ENCODE data around the gene ECM1. TPM values are rescaled to one million over a fixed set of nuclear protein-coding genes. Genes with fewer than 3 reads are reported as not detected.
A peak's percentile ranks its signal among the peaks of the same experiment; 100 is the strongest.

The ECM1 gene
- total RNA-seq, 1 donor from 2014 or later = 9.1 TPM

DNA sequence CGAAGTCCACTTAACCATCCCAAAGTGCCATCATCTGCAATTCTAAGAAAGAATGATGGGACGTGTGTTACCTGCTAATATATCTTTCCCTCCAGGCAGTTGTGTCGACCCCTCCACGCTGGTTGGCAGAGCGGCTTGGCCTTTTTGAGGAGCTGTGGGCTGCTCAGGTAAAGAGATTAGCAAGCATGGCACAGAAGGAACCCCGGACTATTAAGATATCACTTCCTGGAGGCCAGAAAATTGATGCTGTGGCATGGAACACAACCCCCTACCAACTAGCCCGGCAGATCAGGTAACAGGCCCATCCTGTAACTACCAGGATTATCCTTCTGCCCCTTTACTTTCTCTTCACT, 20.2 kb upstream of the ECM1 start:
- H3K36me3 Mint-ChIP-seq (ENCODE audit: low read depth) = peaks cover 11% of the 10 kb centered on the region
- TF ChIP-seq, protein P1, sequence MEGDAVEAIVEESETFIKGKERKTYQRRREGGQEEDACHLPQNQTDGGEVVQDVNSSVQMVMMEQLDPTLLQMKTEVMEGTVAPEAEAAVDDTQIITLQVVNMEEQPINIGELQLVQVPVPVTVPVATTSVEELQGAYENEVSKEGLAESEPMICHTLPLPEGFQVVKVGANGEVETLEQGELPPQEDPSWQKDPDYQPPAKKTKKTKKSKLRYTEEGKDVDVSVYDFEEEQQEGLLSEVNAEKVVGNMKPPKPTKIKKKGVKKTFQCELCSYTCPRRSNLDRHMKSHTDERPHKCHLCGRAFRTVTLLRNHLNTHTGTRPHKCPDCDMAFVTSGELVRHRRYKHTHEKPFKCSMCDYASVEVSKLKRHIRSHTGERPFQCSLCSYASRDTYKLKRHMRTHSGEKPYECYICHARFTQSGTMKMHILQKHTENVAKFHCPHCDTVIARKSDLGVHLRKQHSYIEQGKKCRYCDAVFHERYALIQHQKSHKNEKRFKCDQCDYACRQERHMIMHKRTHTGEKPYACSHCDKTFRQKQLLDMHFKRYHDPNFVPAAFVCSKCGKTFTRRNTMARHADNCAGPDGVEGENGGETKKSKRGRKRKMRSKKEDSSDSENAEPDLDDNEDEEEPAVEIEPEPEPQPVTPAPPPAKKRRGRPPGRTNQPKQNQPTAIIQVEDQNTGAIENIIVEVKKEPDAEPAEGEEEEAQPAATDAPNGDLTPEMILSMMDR (IDR thresholded peaks at IDR 0.05) = no peak
- no peaks in the 10 kb centered on the region for H3K9me3 Mint-ChIP-seq (ENCODE audit: low read depth)
- peak overlapping the region; percentile 83 for H3K4me3 Mint-ChIP-seq (ENCODE audit: unreplicated experiment)
- H3K27ac Mint-ChIP-seq (ENCODE audit: unreplicated experiment) = peak overlapping the region; percentile 97
- no peak for DNase-seq (ENCODE audit: low spot score)
- H3K27me3 Mint-ChIP-seq (ENCODE audit: low read depth) = no peaks in the 10 kb centered on the region
- peaks cover 16% of the 10 kb centered on the region for H3K4me1 Mint-ChIP-seq (ENCODE audit: low read depth)

- Mint-ChIP-seq H3K4me1 (ENCODE audit: low read depth) (peaks cover 3% of the 10 kb centered on the region), H3K27ac (ENCODE audit: unreplicated experiment) (no peak overlapping the region), H3K4me3 (ENCODE audit: unreplicated experiment) (no peak overlapping the region), H3K36me3 (ENCODE audit: low read depth) (peaks cover 20% of the 10 kb centered on the region), H3K27me3 (ENCODE audit: low read depth) (no peaks in the 10 kb centered on the region), H3K9me3 (ENCODE audit: low read depth) (no peaks in the 10 kb centered on the region)
- TF ChIP-seq, protein P1 (IDR thresholded peaks at IDR 0.05) = no peak
- DNase-seq (ENCODE audit: low spot score) = no peak
Measured at GRCh38 chr1:150493175-150493574, 14.7 kb upstream of the ECM1 start.

DNA sequence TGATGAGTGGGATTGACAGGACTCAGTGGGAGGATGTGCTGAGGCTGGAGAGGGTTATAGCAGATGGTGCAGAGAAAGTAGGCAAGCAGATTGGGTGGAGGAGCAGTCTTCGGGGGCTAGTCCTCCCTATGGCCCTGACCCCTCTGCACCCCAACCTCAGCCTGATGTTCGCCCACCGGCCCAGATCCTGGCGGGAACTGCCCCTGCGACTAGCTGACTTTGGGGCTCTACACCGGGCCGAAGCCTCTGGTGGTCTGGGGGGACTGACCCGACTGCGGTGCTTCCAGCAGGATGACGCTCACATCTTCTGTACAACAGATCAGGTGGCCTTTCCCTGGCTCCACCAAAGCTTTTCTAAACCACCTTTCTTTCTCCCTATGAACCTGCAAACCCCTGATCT, 9.6 kb upstream of the ECM1 start:
- no peak overlapping the region for H3K27ac Mint-ChIP-seq (ENCODE audit: unreplicated experiment)
- peaks cover 20% of the 10 kb centered on the region for H3K36me3 Mint-ChIP-seq (ENCODE audit: low read depth)
- no peak overlapping the region for H3K4me3 Mint-ChIP-seq (ENCODE audit: unreplicated experiment)
- TF ChIP-seq, protein P1 (IDR thresholded peaks at IDR 0.05) = no peak
- DNase-seq (ENCODE audit: low spot score) = no peak
- H3K4me1 Mint-ChIP-seq (ENCODE audit: low read depth) = no peaks in the 10 kb centered on the region
- no peaks in the 10 kb centered on the region for H3K9me3 Mint-ChIP-seq (ENCODE audit: low read depth)
- H3K27me3 Mint-ChIP-seq (ENCODE audit: low read depth) = no peaks in the 10 kb centered on the region

DNA sequence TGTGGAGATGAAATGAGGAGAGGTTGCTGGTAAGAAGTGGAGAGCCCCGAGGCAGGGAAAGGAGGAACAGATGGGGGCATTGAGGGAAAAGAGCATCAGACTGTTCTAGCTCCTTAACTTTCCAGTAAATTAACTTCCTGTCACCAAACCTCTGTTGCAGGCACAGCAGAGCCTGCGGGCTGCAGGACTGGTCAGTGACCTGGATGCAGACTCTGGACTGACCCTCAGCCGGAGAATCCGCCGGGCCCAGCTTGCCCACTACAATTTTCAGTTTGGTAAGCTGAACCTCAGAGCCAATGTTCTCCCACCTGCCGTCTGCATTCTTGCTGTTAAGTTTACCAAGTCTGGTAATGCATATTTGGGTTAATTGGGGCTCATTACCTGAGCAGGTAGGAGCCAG, 2.5 kb upstream of the ECM1 start:
- Mint-ChIP-seq H3K9me3 (ENCODE audit: low read depth) (no peaks in the 10 kb centered on the region), H3K4me3 (ENCODE audit: unreplicated experiment) (no peak overlapping the region), H3K36me3 (ENCODE audit: low read depth) (peaks cover 17% of the 10 kb centered on the region), H3K4me1 (ENCODE audit: low read depth) (peaks cover 17% of the 10 kb centered on the region), H3K27me3 (ENCODE audit: low read depth) (no peaks in the 10 kb centered on the region), H3K27ac (ENCODE audit: unreplicated experiment) (no peak overlapping the region)
- TF ChIP-seq, protein P1 (IDR thresholded peaks at IDR 0.05) = no peak
- no peak for DNase-seq (ENCODE audit: low spot score)

DNA sequence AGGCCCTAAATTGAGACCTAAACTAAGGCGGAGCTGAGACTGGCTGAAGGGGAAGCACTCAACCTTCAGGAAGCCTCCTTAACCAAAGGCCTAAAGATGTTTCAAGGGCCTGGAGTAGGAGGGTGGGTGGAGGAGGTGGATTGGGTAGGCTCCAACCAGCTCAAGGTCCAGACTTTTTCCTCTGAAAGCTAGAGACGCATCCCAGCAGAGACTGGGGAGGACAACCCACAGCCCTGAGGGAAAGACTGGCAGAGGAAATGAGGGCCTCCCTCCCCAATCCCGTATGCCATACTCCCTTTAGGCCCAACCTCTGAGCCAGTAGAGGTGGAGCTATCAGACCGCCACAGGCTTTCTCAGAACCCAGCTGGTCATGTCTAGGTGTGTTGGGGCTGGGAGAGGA, 1.1 kb downstream of the ECM1 start:
- TF ChIP-seq, protein P1 (IDR thresholded peaks at IDR 0.05) = no peak
- DNase-seq (ENCODE audit: low spot score) = no peak
- Mint-ChIP-seq H3K9me3 (ENCODE audit: low read depth) (no peaks in the 10 kb centered on the region), H3K4me3 (ENCODE audit: unreplicated experiment) (no peak overlapping the region), H3K36me3 (ENCODE audit: low read depth) (peaks cover 18% of the 10 kb centered on the region), H3K27me3 (ENCODE audit: low read depth) (no peaks in the 10 kb centered on the region), H3K27ac (ENCODE audit: unreplicated experiment) (no peak overlapping the region), H3K4me1 (ENCODE audit: low read depth) (peaks cover 17% of the 10 kb centered on the region)
